ENCODE data around the gene CYP2E1. TPM values are rescaled to one million over a fixed set of nuclear protein-coding genes. Genes with fewer than 3 reads are reported as not detected.

The CYP2E1 gene
- total RNA-seq = 0.26 and 0.50 TPM in 2 replicates
- 0.66 and 0.90 TPM in 2 replicates for polyA plus RNA-seq
- polyA plus RNA-seq (2012) = 0.25 and 0.72 TPM in 2 replicates
- not detected in 2 replicates for polyA minus RNA-seq (ENCODE audit: low replicate concordance)

DNA sequence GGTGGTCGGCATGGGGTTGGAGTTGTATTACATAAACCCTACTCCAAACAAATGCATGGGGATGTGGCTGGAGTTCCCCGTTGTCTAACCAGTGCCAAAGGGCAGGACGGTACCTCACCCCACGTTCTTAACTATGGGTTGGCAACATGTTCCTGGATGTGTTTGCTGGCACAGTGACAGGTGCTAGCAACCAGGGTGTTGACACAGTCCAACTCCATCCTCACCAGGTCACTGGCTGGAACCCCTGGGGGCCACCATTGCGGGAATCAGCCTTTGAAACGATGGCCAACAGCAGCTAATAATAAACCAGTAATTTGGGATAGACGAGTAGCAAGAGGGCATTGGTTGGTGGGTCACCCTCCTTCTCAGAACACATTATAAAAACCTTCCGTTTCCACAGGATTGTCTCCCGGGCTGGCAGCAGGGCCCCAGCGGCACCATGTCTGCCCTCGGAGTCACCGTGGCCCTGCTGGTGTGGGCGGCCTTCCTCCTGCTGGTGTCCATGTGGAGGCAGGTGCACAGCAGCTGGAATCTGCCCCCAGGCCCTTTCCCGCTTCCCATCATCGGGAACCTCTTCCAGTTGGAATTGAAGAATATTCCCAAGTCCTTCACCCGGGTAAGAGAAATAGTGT is at the start of gene CYP2E1:
CYP2E1 (plus strand) TSS at position 407 of the 632 bp plus-strand sequence; CDS start at position 440, 33 bp downstream.
- TF ChIP-seq, protein P1, sequence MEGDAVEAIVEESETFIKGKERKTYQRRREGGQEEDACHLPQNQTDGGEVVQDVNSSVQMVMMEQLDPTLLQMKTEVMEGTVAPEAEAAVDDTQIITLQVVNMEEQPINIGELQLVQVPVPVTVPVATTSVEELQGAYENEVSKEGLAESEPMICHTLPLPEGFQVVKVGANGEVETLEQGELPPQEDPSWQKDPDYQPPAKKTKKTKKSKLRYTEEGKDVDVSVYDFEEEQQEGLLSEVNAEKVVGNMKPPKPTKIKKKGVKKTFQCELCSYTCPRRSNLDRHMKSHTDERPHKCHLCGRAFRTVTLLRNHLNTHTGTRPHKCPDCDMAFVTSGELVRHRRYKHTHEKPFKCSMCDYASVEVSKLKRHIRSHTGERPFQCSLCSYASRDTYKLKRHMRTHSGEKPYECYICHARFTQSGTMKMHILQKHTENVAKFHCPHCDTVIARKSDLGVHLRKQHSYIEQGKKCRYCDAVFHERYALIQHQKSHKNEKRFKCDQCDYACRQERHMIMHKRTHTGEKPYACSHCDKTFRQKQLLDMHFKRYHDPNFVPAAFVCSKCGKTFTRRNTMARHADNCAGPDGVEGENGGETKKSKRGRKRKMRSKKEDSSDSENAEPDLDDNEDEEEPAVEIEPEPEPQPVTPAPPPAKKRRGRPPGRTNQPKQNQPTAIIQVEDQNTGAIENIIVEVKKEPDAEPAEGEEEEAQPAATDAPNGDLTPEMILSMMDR (conservative IDR thresholded peaks at IDR 0.05 in 1 of 2, IDR thresholded peaks at IDR 0.05 in 1 of 2; ENCODE audit: low read depth in 1 of 2, low read length in 2 of 2) = no peak
- no peak for TF ChIP-seq EZH2 (IDR thresholded peaks at IDR 0.05; ENCODE audit: low read length, missing control alignments)
- no peaks in the 10 kb centered on the region for H3K9me3 ChIP-seq (ENCODE audit: control insufficient read depth, insufficient read depth, low read depth, low read length)
- no peaks in the 10 kb centered on the region for H3K36me3 ChIP-seq (ENCODE audit: control insufficient read depth, insufficient read depth, low read length)
- H3K79me2 ChIP-seq (ENCODE audit: control insufficient read depth, insufficient read depth, low read length) = no peaks in the 10 kb centered on the region
- H3K4me3 ChIP-seq (replicated peaks in 1 of 4; ENCODE audit: control extremely low read depth in 1 of 4, insufficient read depth in 1 of 4, low read depth in 3 of 4, low read length in 4 of 4) = peak within 1 kb of the TSS in 1 of 4 experiments; percentile 4
- no peak within 1 kb of the TSS for H3K4me2 ChIP-seq (ENCODE audit: extremely low read depth, insufficient read depth, low read length)
- no peak within 1 kb of the TSS for H2AFZ ChIP-seq (ENCODE audit: low read length)
- no peak within 1 kb of the TSS for H3K9ac ChIP-seq (ENCODE audit: insufficient read depth, low read length)
- DNase-seq (ENCODE audit: low read depth in 2 of 2) = no peak
- H3K27ac ChIP-seq (ENCODE audit: insufficient read depth, low read length) = no peak within 1 kb of the TSS
- H4K20me1 ChIP-seq (ENCODE audit: control insufficient read depth, extremely low read depth, insufficient read depth, low read length) = no peaks in the 10 kb centered on the region
- peaks cover 25% of the 10 kb centered on the region for H3K27me3 ChIP-seq (ENCODE audit: control insufficient read depth, insufficient read depth, low read length)
- H3K4me1 ChIP-seq (ENCODE audit: control insufficient read depth, extremely low read depth, insufficient read depth, low read length) = no peaks in the 10 kb centered on the region

DNA sequence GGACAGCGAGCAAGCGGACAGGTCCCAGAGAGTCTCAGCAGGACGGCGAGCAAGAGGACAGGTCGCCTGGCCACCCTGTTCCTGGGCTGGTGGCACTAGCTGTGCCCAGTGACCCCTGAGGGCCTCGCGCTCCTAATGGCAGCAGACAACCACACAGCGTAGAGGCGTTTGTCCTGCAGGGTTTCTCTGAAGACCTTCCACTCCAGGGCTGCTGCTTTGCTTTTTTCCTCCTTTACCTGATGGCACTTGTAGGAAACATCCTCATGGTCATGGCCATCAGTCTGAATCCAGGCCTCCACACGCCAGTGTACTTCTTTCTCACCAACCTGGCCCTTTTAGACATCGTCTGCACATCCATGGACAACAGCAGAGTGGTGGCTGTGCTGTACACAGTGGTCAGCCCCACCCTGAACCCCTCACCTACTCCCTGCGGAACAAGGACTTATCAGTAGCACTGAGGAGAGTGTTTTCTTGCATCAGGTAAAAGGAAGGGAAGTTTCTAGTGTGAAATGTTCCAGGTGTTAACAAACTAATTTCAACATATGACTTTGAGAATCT is 46.0 kb upstream of the CYP2E1 start:
- no peaks in the 10 kb centered on the region for H3K79me2 ChIP-seq (ENCODE audit: control insufficient read depth, insufficient read depth, low read length)
- H2AFZ ChIP-seq (ENCODE audit: low read length) = no peak overlapping the region
- no peaks in the 10 kb centered on the region for H4K20me1 ChIP-seq (ENCODE audit: control insufficient read depth, extremely low read depth, insufficient read depth, low read length)
- no peak overlapping the region for H3K27ac ChIP-seq (ENCODE audit: insufficient read depth, low read length)
- H3K9me3 ChIP-seq (ENCODE audit: control insufficient read depth, insufficient read depth, low read depth, low read length) = no peaks in the 10 kb centered on the region
- H3K4me2 ChIP-seq (ENCODE audit: extremely low read depth, insufficient read depth, low read length) = no peak overlapping the region
- H3K27me3 ChIP-seq (ENCODE audit: control insufficient read depth, insufficient read depth, low read length) = no peaks in the 10 kb centered on the region
- no peaks in the 10 kb centered on the region for H3K36me3 ChIP-seq (ENCODE audit: control insufficient read depth, insufficient read depth, low read length)
- no peak overlapping the region for H3K4me3 ChIP-seq (replicated peaks in 1 of 4; ENCODE audit: control extremely low read depth in 1 of 4, insufficient read depth in 1 of 4, low read depth in 3 of 4, low read length in 4 of 4)
- H3K4me1 ChIP-seq (ENCODE audit: control insufficient read depth, extremely low read depth, insufficient read depth, low read length) = no peaks in the 10 kb centered on the region
- no peak overlapping the region for H3K9ac ChIP-seq (ENCODE audit: insufficient read depth, low read length)
- no peak for DNase-seq (ENCODE audit: low read depth in 2 of 2)
- TF ChIP-seq, protein P1 (conservative IDR thresholded peaks at IDR 0.05 in 1 of 2, IDR thresholded peaks at IDR 0.05 in 1 of 2; ENCODE audit: low read depth in 1 of 2, low read length in 2 of 2) = no peak
- no peak for TF ChIP-seq EZH2 (IDR thresholded peaks at IDR 0.05; ENCODE audit: low read length, missing control alignments)

DNA sequence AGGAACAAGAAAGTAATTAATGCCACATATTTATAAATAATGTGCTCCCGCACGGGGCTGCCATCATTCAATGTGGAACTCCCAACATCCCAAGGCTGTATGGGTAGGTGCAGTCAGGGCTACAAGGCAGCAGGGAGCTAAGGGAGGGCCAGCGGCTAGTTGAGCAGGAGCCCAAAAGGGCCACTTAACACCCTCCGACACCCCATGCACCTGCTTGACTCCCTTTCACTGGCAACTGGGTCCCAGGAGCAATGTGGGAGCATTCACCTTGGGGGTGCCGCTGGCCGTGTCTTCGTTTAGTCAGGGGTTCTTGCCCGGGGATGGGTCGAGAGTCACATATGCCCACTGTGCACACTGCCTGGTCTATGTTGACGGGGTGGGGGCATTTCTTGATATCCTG is 45.5 kb upstream of the CYP2E1 start:
- no peak overlapping the region for H2AFZ ChIP-seq (ENCODE audit: low read length)
- H3K27ac ChIP-seq (ENCODE audit: insufficient read depth, low read length) = no peak overlapping the region
- H3K9ac ChIP-seq (ENCODE audit: insufficient read depth, low read length) = no peak overlapping the region
- H3K4me2 ChIP-seq (ENCODE audit: extremely low read depth, insufficient read depth, low read length) = no peak overlapping the region
- no peaks in the 10 kb centered on the region for H3K79me2 ChIP-seq (ENCODE audit: control insufficient read depth, insufficient read depth, low read length)
- H3K4me3 ChIP-seq (replicated peaks in 1 of 4; ENCODE audit: control extremely low read depth in 1 of 4, insufficient read depth in 1 of 4, low read depth in 3 of 4, low read length in 4 of 4) = no peak overlapping the region
- H3K4me1 ChIP-seq (ENCODE audit: control insufficient read depth, extremely low read depth, insufficient read depth, low read length) = no peaks in the 10 kb centered on the region
- H4K20me1 ChIP-seq (ENCODE audit: control insufficient read depth, extremely low read depth, insufficient read depth, low read length) = no peaks in the 10 kb centered on the region
- TF ChIP-seq, protein P1 (conservative IDR thresholded peaks at IDR 0.05 in 1 of 2, IDR thresholded peaks at IDR 0.05 in 1 of 2; ENCODE audit: low read depth in 1 of 2, low read length in 2 of 2) = no peak
- no peak for TF ChIP-seq EZH2 (IDR thresholded peaks at IDR 0.05; ENCODE audit: low read length, missing control alignments)
- no peaks in the 10 kb centered on the region for H3K36me3 ChIP-seq (ENCODE audit: control insufficient read depth, insufficient read depth, low read length)
- no peak for DNase-seq (ENCODE audit: low read depth in 2 of 2)
- no peaks in the 10 kb centered on the region for H3K9me3 ChIP-seq (ENCODE audit: control insufficient read depth, insufficient read depth, low read depth, low read length)
- no peaks in the 10 kb centered on the region for H3K27me3 ChIP-seq (ENCODE audit: control insufficient read depth, insufficient read depth, low read length)

Data from fibroblast of lung (primary cell).